Inflammatory macrophage treated with lipopolysaccharide for 4 hours (primary cell): ENCODE measurements around the gene POU3F1.
A peak's percentile ranks its signal among the peaks of the same experiment; 100 is the strongest.

Experiments
- DNase-seq: peaks from one replicate; pipeline ENCODE4 v3.0.0-alpha.2; 2020

POU3F1 gene

DNA sequence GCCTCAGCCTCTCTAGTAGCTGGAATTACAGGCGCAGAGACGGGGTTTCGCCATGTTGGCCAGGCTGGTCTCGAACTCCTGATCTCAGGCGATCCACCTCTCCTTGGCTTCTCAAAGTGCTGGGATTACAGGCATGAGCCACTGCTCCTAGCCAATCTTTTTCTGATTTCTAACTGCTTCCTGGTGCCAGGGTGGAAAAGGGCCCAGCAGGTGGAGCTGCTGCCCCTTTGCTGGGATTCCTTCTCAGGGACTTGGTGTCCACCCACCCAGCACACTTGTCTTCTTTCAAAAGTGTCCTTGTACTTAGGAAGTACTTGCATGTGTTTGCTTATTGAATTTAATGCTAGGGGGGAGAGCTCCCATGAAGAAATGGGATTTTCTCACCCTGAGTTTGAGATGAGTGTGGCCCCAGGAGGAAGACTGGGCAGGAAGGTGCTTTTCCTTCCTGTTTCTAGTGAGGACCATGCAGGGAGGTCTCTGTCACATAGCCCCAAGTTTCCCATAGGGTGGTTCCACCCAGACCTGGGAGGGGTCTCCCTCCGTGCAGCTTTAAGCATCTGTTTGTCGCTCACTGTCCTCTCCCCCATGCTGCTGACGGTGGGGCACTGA lies 19.9 kb downstream of the POU3F1 start:
- peak; percentile 43 for DNase-seq

DNA sequence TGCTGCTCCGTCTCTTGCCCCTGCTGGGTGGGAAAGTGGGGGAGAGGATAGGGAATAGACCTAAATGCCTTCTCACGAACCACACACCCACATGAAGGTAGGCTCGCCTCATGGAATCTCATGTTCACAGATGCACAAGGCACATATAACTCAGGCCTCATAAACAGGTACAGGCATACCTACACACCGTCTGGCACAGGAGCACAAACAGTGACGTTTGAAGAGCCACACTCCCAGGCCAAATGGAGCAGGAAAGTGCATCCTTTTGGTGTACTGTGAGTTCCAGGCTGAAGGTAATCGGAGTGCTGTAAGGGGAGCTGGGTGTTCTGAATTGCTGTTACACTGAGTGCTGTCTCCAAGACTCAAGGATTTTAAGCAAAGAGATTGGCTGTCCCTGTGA lies 20.9 kb downstream of the POU3F1 start:
- DNase-seq, result no peak

DNA sequence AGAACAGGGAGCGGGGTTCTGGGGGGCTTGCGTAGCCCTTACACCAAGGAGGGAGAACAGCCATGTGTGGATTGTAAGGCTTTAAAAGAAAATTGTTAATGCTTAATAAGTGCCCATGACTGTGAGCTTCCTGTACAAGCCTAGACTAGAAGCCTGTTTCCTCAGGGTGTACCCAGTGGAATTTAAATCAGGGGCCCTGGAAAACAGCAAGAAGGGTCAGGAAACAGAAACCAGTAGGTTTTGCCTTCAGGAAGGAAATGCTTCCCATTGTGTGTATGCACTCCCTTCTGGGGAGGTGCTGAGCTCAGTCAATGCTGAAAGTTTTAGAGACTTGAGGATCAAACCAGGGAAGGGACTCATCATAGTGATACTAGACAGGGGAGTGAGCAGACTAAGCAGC lies 21.4 kb downstream of the POU3F1 start:
- no peak for DNase-seq

DNA sequence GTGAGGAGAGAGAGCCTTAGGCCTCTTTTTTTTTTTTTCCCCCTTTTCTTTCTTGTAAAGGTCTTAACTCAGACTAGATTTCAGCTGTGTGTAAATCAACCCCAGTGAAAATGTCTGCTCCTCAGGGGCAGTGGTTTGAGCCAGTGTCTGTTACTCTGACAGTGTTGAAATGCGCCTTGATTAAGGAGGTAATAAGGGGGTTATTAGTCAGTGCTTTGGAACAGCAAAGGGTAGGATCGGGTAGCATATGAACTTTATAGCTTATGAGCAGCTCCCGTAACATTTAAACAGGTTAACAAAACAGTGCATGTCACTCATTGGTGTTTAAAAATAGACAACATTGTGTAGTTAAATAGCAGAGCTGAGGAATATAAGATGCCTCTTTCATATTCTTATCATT lies 23.8 kb downstream of the POU3F1 start:
- DNase-seq, result no peak

DNA sequence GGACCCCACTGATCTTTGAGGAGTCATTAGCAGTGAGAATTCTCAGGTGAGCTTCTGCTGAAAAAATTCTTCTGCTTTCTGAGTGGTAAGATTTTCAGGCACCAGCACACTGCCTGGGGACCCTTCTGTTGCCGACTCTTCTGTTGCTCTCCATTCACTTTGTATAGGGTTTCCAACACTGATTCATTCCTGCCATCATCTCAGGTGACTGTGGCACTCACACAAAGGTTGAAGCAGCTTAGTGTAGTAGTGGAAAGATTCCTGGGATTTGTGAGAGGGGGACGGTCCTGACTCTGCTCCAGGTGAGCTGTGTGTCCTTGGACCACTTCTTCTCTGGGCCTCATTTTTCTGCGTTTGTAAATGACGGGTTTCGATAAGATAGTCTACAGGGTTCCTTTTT lies 24.6 kb downstream of the POU3F1 start:
- no peak for DNase-seq

DNA sequence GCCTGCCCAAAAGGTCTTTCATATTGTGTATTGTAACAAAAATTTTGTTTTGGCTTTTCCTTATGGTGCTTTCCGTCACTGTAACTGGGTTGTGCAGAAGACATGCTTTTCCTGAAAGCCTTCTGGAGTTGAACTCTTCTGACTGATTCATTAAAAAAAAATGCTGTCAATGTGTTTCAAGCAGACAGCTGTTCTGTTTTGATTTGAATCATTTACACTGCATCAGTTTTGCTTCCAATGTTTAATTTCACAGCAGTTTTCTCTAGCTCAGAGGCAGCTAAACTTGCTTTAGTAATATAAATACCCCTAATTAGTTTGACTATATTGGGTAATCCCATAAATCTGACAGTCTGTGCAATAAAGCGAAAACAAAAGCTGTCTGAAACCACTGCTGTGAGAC lies 26.2 kb downstream of the POU3F1 start:
- DNase-seq, result no peak

DNA sequence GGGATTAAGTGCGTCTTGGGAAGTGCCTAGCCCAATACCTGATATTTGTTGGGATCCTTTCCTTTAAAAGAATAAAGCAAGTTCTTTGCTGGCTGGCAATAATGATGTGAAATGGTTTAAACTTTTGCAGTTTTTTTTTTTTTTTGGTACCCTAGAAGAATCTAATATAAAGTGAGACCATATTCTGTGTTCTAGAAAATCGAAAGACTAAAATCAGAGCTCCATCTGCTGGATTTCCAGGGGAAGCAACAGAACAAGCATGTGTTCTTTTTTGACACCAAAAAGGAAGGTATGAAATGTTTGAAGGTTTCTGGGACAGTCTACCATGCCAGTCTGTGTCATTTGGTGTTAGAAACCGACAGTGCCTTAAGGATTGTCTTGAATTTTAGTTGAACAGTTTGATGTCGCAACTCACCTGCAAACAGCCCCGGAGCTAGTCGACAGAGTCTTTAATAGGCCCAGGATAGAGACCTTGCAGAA lies 27.7 kb downstream of the POU3F1 start:
- DNase-seq, result peak; percentile 45

DNA sequence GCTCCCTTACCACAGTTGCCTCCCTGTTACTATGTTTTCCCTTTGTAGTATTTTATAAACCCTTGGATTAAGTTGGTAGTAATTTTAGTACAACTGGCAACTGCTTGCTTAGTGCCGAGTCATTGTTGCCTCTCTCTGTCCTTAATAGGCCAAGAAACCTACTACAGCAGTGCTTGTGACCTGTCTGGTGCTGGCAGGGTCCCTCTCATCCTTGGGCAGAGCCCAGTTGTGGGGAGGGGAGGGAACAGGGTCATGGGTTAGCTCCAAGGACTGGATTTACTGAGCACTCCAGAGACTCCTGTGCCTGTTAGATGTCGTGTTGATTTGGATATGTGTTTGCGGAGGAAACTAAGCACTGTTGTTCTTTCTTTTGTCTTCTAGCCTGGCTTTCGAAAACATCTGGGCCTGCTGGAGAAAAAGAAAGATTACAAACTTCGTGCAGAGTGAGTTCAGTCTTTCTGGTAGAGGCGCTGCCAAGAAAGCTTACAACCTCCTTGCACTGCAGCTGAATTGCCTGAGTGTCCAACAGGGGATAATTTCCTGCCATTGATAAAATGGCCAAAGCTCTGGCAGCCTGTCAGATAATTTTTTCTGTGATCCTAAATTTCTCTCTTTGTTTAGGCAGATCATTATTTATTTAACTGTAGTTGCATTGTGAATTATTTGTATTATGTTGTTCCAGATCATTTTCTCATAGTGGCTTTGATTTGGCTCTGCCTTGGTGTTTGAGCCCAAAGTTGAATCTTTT lies 30.4 kb downstream of the POU3F1 start:
- no peak for DNase-seq

DNA sequence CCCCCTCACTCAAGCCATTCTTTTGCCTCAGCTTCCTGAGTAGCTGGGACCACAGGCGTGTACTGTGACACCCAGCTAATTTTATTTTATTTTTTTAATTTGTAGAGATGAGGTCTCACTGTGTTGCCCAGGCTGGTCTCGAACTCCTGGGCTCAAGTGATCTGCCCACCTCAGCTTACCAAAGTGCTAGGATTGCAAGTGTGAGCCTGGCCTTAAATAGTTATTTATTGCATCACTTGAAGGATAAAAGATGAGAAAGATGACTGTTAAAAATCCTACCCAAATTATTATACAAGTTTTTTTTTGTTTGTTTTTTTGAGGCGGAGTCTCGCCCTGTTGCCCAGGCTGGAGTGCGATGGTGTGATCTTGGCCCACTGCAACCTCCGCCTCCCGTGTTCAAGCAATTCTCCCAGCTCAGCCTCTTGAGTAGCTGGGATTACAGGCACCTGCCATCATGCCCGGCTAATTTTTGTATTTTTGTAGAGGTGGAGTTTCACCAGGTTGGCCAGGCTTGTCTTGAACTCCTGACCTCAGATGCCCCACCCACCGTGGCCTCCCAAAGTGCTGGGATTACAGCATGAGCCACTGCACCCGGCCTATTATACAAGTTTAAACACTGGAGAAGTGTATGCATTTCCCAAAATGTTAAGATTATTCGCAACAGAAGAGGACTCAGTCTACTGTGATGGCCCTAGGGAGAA lies 31.7 kb downstream of the POU3F1 start:
- DNase-seq, result no peak

DNA sequence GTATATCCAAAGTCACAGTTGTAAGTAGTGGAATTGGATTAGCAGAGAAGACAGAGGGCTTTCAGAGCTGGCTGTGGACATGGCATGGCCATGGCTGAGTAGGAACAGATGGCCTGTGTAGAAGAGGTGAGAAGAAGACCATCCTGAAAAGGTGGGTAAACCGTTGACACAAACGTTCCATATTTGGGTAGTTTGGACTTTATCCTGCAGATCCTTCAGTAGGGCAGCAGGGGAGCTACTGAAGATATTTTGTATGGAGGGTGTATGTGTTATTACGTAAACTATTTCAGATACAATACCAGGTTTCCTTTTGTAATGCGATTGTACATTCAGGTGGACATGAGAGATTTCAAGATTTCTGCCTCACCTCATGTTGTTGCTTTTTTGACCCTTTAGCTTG lies 32.4 kb downstream of the POU3F1 start:
- DNase-seq, result no peak

DNA sequence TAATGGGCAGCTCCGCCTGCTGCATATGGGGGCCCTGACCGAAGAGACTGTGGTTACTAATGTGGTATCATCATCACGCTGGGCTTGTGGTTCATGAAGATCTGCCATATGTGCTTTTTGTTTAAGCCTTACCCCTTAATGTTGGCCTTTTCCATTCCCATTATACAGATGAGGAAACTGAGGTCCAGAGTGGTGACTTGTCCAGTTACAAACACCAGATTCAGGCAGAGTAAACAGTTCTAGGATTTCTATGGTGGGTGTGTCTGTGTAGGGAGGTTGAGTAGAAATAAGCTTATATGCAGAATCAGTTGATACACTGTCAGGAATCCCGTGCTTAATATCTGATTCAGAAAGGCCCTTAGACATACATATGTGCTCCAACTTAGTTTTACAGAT lies 33.4 kb downstream of the POU3F1 start:
- no peak for DNase-seq

DNA sequence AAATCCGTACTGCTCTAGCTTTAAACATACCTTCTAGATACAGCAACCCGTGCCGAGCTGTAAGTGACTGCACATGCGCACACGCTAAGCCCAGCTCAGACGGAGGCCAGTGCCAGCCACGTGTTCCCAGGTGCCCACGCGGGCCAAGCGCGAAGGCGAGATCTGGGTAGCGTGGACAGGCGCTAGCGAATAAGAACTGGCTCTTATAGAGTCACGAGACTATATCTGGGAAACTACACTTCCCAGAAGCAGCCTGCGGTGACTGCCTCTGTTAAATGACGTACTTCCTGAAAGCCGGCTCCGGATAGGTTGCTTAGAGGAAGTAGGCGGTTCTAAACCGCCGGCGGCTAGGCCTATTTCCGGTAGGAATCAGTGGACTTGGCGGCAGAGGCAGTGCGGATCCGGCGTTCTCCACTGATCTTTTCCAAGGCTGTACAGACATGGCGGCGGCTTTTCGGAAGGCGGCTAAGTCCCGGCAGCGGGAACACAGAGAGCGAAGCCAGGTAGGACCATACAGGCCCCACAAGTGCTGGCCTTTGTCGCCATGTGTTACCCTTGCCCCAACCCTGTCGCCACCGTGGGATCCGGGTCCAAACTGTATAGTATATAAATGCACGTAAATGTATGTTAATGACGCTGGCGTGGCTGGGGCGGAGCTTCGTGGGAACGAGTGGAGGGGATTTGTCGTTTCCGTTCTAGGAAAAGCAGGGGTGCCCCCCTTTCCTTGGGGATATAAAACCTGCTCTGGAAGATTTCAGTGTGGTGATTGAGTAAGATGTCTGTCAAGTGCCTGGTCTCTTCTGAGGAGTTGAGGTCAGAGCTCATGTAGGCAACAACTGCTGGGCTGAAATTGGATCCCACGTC lies 34.0 kb downstream of the POU3F1 start, which contains the start of gene UTP11:
UTP11 (plus strand) TSS at position 372 of the 864 bp plus-strand sequence; CDS start at position 441, 69 bp downstream.
- DNase-seq, result peak; percentile 100

DNA sequence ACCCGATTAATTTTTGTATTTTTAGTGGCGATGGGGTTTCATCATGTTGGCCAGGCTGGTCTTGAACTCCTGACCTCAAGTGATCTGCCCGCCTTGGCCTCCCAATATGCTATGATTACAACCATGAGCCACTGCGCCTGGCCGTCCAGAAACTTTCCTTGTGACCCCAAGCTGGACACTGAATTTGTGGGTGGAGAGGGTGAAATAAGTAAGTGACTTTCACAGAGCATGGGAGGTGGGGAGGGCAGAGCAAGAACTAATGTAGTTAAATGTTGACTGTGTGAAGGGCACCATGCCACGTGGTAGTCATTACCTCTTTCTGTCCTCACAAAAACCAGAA lies 36.8 kb downstream of the POU3F1 start:
- no peak for DNase-seq

DNA sequence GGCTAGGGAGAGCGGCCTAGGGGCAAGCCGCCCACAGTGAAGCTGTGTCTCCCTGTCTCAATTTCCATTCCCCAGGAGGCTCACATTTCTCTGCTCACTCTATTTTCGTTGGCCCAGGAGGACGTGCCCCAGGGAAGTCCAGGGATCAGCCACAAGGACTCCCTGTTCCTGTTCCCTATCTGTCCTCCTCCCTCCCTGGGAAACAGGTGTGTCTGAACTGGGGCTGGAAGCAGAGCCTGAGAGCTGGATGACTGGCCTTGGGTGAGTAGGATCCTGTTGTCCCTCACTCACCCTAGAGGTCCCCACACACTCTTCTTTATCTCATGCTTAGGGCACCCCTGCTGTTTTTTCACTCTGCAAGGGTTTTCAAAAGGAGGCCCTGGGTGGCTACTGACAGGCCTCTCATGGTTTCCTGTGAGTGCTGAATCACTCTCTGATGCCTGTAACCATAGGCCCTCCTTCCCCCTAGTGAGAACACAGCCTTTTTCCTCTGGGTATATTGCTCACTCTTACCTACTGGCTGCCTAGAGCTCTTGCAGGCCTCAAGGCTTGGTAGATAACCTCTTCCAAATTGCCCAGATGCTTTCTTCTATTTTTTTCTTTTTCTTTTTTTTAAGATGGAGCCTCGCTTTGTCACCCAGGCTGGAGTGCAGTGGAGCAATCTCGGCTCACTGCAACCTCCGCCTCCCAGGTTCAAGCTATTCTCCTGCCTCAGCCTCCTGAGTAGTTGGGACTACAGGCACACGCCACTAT lies 37.3 kb downstream of the POU3F1 start:
- DNase-seq, result peak; percentile 60

DNA sequence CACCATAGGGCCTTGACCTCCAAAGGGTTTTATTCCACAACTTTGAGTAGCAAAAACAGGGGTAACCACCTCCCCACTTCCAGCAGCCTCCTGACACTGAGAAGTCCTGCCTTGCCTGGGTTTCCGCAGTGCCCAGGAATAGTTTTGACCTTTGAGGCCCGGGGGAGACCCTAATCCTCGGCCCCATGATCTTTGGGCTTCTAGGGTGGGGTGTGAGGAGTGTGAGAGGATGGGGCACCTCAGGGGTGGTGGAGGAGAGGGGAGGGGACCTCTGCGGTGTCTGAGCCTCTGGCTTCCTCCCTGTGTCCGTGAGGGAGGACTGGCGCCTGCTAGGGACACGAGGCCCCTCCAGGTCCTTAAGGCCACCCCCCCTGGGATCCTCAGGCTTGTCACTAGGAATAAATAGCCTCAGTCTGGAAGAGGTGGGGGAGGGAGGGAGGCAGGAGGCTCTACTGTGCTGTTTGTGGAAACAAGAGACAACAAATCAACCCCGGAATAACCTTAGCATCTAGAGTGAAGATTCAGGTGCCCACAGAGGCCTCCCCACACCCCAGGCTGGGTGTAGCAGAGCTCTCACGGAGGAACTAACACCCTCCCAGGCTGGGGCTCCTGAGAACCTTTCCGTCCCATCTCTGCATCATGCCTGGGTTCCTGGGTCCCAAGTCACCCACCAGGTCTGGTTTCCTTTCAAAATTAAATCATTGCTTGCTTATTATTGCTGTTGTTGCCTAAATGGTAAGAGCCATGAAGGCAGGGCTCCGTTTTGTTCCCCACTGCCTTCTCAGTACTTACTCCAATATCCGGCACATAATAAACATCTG lies 40.4 kb downstream of the POU3F1 start:
- DNase-seq, result no peak

DNA sequence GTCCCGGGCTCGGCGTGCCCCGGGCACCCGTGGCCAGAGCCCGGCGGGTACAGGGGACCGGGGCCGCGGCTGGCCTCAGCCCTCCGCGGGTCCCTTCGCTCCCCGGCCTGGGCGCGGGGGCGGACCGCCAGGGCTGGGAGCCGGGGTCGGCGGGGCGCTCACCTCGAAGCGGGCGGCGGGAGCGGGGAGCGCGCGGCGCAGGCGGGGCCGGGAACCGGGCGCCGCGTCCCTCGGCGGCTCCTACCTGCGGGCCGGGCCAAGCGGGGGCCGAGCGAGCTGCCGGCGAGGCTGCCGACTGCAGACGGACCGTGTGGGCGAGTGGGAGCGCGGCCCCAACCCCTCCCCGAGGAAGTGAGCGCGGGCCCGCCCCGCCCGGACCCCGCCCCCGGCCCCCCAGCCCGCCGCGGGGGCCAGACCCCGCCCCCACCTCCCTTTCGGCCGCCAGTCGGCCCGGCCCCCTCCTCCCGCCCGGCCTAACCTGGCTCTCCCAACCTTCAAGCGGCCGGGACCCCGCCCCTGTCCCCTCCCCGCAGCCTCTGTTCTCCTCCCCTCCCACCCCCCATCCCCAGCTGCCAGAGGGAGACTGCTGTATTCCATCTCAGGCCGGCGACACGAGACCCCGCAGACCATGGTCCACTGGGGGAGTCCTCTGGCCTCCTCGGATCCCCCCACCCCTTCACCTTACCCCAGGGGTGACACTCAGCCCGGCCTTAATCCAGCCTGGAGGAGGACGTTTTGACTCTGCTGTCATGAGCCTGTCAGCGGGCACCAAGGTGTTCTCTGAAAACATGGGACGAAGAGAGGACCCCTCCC lies 41.2 kb downstream of the POU3F1 start, which contains the start of gene FHL3:
FHL3 (minus strand) TSS at position 320 of the 813 bp plus-strand sequence. CDS start 6,102 bp downstream, outside the sequence.
- DNase-seq, result peak; percentile 36

DNA sequence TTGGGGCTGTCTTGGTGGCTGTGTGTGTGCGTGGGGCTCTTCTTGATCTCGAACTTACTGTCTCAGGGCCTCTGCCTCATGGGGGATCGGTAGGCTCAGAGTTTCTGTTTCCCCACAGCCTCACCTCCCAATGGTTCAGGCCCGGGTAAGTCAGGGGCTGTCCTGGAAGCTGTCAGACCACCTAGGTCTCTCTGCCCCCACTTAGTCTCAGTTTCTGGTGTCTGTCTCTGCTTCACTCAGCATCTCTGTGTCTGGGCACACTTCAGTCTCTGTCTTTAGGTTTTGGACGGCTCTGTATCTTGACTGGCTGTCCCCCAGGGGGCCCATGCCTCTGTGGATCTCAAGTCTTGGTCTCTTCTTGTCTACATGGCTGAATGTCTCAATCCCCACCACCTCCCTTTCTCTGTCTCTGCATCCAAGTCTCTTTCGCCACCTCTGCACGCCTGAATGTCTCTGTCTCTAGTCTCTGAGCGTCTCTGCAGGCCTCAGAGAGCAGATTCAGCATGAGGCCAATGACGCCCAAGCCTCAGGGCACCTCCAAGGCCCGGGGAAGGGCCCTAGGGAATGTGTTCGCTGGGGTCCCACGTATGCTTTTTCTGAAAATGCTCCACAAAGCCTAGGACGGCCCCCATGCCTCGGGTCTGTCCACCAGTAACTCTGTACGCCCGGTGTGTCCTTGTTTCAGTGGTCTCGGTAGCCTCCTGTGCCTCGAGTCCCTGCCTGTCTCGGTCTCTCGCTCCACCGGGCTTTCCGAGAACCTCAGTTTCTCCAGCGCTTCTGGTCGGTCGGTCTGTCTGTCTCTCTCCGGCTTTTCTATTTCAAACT lies 42.1 kb downstream of the POU3F1 start:
- no peak for DNase-seq

DNA sequence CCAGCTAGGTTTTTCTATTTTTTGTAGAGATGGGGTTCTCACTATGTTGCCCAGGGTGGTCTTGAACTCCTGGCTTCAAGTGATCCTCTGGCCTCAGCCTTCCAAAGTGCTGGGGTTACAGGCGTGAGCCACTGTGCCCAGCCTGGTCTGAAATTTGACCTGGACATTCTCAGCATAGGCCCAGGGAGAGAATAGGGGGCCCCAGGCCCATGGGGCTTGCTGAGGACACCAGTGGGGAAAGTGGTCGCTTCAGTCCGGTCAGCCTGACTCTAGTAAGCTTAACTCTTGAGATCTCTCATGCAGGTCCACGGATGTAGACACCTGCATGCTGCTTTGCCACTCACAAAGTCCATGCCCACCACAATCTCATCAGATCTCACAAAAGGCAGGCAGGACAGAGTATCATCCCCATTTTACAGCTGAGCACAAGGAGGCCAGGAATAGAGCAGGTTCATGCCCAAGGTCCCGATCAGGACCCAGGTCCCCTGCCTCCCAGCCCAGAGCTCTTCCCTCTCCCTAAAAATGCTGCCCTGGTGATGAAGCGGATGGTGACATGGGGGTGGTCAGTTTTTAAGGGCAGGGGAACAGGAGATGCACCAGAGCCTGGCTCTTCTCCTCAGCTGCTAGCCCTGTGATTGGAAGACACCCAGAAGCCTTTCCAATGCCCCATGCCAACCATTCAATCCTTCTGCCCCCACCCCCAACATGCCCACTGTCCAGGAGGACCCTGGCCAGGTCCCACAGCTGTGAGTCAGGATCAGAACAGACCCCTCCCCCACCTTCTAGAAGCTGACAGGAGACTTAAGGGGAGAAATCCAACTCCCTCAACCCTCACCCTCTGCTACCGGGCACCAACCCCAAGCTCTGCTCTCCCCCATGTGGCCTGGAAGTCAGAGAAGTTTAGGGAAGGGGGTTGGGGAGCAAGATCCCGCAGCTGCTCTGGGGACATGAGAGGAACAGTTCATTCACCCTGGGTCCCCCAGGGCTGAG lies 43.0 kb downstream of the POU3F1 start:
- DNase-seq, result no peak
